Brain microvascular endothelial cell (primary cell): ENCODE results near the gene MACROH2A1.

Experiments used
- DNase-seq: peaks from one replicate; pipeline ENCODE4 v3.0.0-alpha.2; 2020
- H3K27ac ChIP-seq: fragments of 250-450 bp; sonication (Bioruptor Pico); 2 replicates; pipeline ENCODE4 v1.5.1; 2020; ENCODE audit warnings: mild to moderate bottlenecking, moderate library complexity
- H3K27me3 ChIP-seq: fragments of 250-450 bp; sonication (Bioruptor Pico); replicated peaks from 2 replicates; pipeline ENCODE4 v1.5.1; 2020; ENCODE audit warnings: mild to moderate bottlenecking
- H3K36me3 ChIP-seq: fragments of 250-450 bp; sonication (Bioruptor Pico); replicated peaks from 2 replicates; pipeline ENCODE4 v1.5.1; 2020; ENCODE audit warnings: mild to moderate bottlenecking
- H3K4me3 ChIP-seq: 2 replicates; pipeline ENCODE4 v1.5.1; 2011; ENCODE audit warnings: low read depth, mild to moderate bottlenecking, control low read depth, low read length, moderate library complexity
- CTCF ChIP-seq: IDR thresholded peaks from 2 replicates; pipeline ENCODE4 v1.5.1; 2011; ENCODE audit warnings: low read depth, mild to moderate bottlenecking, moderate library complexity, low read length, control low read depth, inconsistent platforms; ENCODE audit errors: missing control alignments
- in situ Hi-C: cut with HindIII; loops from 2 replicates; pipeline ENCODE4 v1.10.0; 2017; ENCODE audit warnings: low sequenced_read_pairs, low pct_ligation_motif_present

Gene MACROH2A1

GRCh38 chr5:135441919-135442318 lies 42.9 kb upstream of the MACROH2A1 start:
- Histone ChIP-seq H3K27ac (no peak overlapping the region), H3K36me3 (no peaks in the 10 kb centered on the region), H3K27me3 (no peaks in the 10 kb centered on the region), H3K4me3 (no peak overlapping the region)
- DNase-seq = no peak
- no peak for TF ChIP-seq CTCF
- in situ Hi-C loops = no loop called here

GRCh38 chr5:135441350-135441831 lies 42.4 kb upstream of the MACROH2A1 start:
- in situ Hi-C loops = no loop called here
- DNase-seq = no peak
- H3K27me3 ChIP-seq = no peaks in the 10 kb centered on the region
- TF ChIP-seq CTCF = no peak
- no peak overlapping the region for H3K4me3 ChIP-seq
- H3K27ac ChIP-seq = no peak overlapping the region
- H3K36me3 ChIP-seq = no peaks in the 10 kb centered on the region

- in situ Hi-C loops = no loop called here
Measured at GRCh38 chr5:135440916-135441315, 41.9 kb upstream of the MACROH2A1 start.

GRCh38 chr5:135439231-135440205 lies 40.5 kb upstream of the MACROH2A1 start:
- in situ Hi-C loops = no loop called here
- Histone ChIP-seq H3K4me3 (no peak overlapping the region), H3K27me3 (no peaks in the 10 kb centered on the region), H3K36me3 (no peaks in the 10 kb centered on the region), H3K27ac (no peak overlapping the region)
- DNase-seq = no peak
- no peak for TF ChIP-seq CTCF

More at GRCh38 chr5:135440916-135441315, 41.9 kb upstream of the MACROH2A1 start:
- DNase-seq = no peak
- no peak for TF ChIP-seq CTCF
- no peaks in the 10 kb centered on the region for H3K36me3 ChIP-seq
- no peaks in the 10 kb centered on the region for H3K27me3 ChIP-seq
- no peak overlapping the region for H3K4me3 ChIP-seq
- no peak overlapping the region for H3K27ac ChIP-seq

GRCh38 chr5:135438636-135439221 lies 39.7 kb upstream of the MACROH2A1 start:
- Histone ChIP-seq H3K36me3 (no peaks in the 10 kb centered on the region), H3K4me3 (no peak overlapping the region), H3K27ac (no peak overlapping the region), H3K27me3 (no peaks in the 10 kb centered on the region)
- DNase-seq = no peak
- in situ Hi-C loops = no loop called here
- TF ChIP-seq CTCF = no peak
